Colon (tissue), 2 donors: ENCODE data around the gene MAB21L1.

Experiments
- FAIRE-seq: peaks from 2 replicates; lab custom pipeline; 2012; peaks lifted over from hg19 to GRCh38; lab: Jason Lieb, UNC
- donor health status: control.
- donor health status: control.

Gene MAB21L1

GRCh38 chr13:35479706-35480105, 3.2 kb upstream of the MAB21L1 start:
- no peak for FAIRE-seq

GRCh38 chr13:35479038-35479492, 2.6 kb upstream of the MAB21L1 start:
- no peak for FAIRE-seq

GRCh38 chr13:35478271-35479037, 2.0 kb upstream of the MAB21L1 start:
- no peak for FAIRE-seq

- FAIRE-seq = no peak
Observed at GRCh38 chr13:35477386-35477946, 977 bp upstream of the MAB21L1 start.

- FAIRE-seq = no peak
Observed at GRCh38 chr13:35475212-35475959, 1.1 kb downstream of the MAB21L1 start.

- no peak for FAIRE-seq
Observed at GRCh38 chr13:35474496-35475211, 1.8 kb downstream of the MAB21L1 start.

- no peak for FAIRE-seq
Observed at GRCh38 chr13:35473802-35474201, 2.7 kb downstream of the MAB21L1 start.

- FAIRE-seq = no peak
Observed at GRCh38 chr13:35473206-35473775, 3.2 kb downstream of the MAB21L1 start.

- FAIRE-seq = no peak
Observed at GRCh38 chr13:35472323-35472881, 4.1 kb downstream of the MAB21L1 start.

GRCh38 chr13:35471706-35472322, 4.7 kb downstream of the MAB21L1 start:
- no peak for FAIRE-seq

- no peak for FAIRE-seq
Observed at GRCh38 chr13:35470671-35471661, 5.5 kb downstream of the MAB21L1 start.

GRCh38 chr13:35469806-35470525, 6.5 kb downstream of the MAB21L1 start:
- no peak for FAIRE-seq

GRCh38 chr13:35468195-35468594, 8.3 kb downstream of the MAB21L1 start:
- no peak for FAIRE-seq

- FAIRE-seq = no peak
Observed at GRCh38 chr13:35465371-35465770, 11.1 kb downstream of the MAB21L1 start.

- FAIRE-seq = no peak
Observed at GRCh38 chr13:35460061-35460460, 16.4 kb downstream of the MAB21L1 start.

GRCh38 chr13:35457258-35457657, 19.2 kb downstream of the MAB21L1 start:
- FAIRE-seq = no peak

GRCh38 chr13:35455022-35455421, 21.5 kb downstream of the MAB21L1 start:
- FAIRE-seq = peak; percentile 31

- FAIRE-seq = no peak
Observed at GRCh38 chr13:35449821-35450220, 26.7 kb downstream of the MAB21L1 start.

- no peak for FAIRE-seq
Observed at GRCh38 chr13:35448465-35448864, 28.0 kb downstream of the MAB21L1 start.
